ENCODE data around the gene MEIS2.

The MEIS2 gene

GRCh38 chr15:37041042-37041441, 59.3 kb downstream of the MEIS2 start:
- DNase-seq = no peak

GRCh38 chr15:37040072-37040742, 60.1 kb downstream of the MEIS2 start:
- DNase-seq = no peak

GRCh38 chr15:37038716-37039106, 61.6 kb downstream of the MEIS2 start:
- peak in 8 of 56 donors; percentile 8 to 51 (median 32) for DNase-seq

- DNase-seq = no peak
Observed at GRCh38 chr15:37037850-37038715, 62.3 kb downstream of the MEIS2 start.

DNA sequence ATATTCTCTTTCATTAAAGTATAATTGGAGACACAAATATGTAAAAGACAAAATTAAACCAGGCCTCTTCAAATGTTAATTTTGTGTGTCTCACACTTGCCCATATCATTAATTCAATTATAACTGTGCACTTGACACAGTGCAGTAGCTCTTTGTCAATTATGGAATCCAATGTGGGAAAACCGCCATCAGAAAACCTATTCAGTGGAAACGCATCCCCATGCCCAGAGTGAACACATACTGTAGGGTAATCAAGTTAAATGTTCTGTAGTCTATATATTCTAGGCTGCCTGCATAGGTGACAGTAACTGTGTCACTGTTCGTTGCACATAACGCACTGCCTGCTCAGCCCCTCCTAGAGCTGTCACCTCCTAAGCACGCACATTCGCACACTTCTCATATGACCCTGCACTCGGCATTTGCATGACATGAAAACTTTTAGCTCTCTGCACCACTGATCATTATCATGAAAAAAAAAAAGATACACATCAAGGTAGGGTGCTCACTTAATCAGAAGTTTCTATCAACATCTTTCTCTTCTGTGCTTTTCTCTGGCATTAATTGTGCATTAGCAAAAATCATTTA, 63.2 kb downstream of the MEIS2 start:
- no peak for DNase-seq

DNA sequence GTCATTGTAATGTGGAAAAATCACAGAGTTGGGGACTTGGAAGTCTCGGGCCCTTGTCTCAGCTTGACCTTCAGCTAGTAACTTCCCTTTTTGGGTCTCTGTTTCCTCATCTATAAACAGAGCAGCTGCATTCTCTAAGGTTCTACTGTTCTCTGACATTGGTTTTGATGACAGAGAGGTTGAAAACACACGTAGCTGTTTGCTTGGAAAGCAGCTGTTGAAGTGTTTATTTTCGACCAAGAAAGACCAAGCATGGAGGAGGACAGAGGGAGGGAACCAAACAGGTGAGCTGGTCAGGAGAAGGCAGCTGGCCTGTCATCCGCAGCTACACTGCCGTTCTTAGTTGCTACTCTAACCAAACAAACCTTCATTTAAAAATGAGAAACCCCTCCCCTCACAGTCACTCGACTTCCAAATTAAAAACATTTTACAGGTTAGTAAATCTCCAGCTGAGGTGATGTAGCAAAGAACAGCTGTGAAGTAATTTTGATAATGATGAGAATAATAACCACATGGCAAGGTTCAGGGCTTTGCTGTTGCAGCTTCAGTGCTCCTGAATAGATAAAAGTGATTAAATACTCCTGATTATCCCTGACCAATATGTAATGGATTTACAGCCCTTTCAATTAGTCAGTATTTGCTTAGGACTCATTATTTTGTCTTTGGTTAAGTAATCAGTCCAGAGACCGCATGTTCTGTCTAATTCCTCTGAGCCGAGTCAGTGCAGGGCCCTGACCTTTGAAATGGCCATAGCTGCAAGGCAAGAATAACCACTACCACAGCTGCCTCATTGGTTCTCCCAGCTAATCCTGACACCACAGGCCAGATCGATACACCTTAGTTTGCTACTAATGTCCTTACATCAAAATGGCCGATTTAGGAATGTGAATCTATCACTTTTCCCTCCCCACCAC, 65.3 kb downstream of the MEIS2 start:
- no peak for DNase-seq

GRCh38 chr15:37034392-37034791, 66.0 kb downstream of the MEIS2 start:
- no peak for DNase-seq

GRCh38 chr15:37032091-37032775, 68.1 kb downstream of the MEIS2 start:
- no peak for DNase-seq

DNA sequence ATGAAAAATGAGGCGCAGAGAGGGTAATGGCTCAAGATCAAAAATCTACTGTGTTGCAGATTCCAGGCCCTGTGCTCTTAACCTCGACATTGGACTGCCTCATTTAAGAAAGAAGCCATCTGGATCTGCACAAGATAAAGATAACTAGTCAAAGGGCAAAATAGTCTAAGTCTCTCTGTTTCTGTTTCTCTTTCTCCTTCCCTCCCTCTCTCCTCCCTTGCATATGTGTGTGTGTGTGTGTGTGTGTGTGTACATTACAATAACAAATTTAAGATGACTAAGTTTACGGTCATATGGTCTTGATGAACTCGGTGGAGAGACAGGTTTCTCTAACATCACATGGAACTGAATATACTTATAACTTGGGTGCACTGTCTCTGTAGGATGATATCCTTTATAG, 69.2 kb downstream of the MEIS2 start:
- DNase-seq = no peak

- DNase-seq = no peak
Observed at GRCh38 chr15:37028625-37029296, 71.6 kb downstream of the MEIS2 start.

DNA sequence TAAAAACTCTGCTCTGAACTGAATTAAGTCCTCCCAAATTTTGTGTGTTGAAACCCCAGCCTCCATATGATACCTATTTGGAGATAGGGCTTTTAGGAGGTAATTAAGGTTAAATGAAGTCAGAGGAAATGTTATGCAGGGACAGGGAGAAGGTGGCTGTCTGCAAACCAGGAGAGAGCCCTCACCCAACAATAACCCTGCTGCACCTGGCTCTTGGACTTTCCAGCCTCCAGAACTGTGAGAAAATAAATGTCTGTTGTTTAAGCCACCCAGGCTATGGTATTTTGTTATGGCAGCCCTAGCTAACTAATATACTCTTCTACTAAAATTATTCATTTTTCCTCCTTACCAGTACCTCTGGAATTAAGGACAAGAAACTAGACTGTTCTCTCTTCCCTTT, 79.5 kb downstream of the MEIS2 start:
- DNase-seq = no peak

DNA sequence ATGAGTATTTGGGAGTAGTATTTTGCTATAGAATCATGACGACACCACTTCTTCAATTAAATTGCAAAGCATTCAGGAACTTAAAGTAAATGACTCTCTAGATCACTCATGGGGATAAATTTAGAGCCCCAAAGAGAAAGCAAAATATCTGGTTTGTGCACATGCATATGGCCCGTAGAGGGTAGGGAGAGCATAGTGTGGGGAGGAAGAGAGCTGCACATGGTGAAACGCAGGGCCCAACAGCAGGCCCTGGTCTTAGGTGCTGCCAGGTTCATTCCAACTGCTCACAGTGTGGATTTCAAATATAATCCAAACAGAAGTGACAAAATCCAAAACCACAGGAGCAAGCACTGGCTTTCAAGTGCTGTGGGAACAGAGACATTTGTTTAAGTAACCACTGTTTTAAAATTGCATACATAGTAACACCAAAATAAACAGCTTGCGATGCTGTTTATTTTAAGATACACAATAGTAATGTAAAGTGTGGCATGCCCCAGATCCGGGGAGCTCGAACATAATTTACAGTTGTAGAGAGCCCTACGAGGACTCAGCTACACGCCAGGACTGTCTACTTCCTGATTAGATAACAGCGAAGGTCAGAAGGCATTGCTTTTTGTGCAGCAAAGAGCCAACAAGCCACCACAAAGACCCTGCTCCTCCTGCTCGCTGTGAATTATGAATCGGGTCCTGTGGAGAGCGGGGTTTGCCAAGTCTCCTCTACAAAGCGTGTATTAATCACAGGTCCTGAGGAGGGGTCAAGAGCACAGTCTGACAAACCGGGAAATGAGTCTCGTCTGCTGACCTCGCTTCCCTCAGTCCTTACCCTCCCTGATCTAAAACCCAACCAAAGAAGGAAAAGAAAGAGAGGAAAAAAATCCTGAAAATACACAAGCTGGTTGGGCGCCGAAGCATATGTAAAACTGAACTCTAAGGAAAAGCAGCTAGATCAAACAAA, 80.6 kb downstream of the MEIS2 start:
- peak in 1 of 56 donors; percentile 25 for DNase-seq

DNA sequence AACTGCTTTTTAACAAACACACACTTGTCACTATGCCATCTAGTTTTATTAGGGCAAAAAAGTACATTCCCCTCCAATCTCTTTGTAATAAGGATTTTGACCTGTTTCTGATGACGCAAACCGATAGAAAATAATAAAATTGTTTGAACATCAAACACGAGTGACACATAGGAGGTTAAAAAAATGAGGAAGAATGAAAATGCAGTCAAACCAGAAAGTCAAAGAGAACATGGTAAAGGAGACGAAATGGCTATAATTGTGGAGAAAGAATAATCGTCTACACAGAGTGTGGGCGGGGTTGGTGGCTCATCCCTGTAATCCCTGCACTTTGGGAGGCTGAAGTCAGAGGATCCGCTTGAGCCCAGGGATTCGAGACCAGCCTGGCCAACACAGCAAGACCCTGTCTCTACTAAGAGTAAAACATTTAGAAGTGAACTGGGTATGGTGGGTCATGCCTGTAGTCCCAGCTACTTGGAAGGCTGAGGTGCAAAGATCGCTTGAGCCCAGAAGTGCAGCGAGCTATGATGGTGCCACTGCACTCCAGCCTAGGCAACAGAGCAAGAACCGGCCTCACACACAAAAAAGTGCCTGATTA, 83.2 kb downstream of the MEIS2 start:
- no peak for DNase-seq

GRCh38 chr15:37016231-37016630, 84.1 kb downstream of the MEIS2 start:
- DNase-seq = peak in 5 of 56 donors; percentile 10 to 54 (median 34)

- DNase-seq = no peak
Observed at GRCh38 chr15:37015451-37015850, 84.9 kb downstream of the MEIS2 start.

DNA sequence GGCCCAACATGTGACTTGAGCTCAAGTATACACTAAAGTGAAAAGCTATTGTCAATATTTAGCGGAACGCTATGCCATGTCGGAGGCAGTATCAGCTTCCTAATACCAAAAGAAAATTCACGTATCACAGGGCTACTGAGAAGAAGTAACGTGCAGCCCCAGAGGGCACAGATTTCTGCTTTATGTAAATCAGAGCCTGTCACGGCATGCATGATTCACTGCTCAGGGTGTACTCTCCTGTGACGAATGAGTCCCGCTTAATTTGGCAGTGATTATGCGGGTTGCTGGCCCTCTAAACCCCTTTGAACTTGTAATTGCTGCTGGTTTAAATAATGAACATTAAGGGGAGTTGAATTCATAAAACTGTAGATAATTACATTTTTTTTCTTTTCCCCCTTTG, 85.3 kb downstream of the MEIS2 start:
- DNase-seq = peak in 16 of 56 donors; percentile 8 to 66 (median 36)

DNA sequence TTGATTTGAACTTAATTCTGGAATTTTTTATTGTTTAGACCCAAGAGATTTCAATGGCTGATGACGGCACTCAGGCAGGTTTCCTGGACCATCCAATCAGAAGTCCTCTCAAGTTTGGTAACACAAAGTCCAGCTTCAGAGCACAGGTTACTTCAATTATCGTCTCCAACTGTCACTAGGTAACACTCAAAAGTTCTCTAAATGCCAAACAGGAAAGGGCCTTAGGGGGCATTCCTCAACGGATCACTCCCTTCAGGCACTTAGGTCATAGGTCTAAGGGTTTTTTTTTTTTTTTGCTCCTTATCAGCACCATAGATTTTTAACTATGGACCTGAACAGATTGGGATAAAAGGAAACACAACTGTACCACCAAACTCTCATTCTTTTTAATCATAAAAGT, 85.8 kb downstream of the MEIS2 start:
- DNase-seq = no peak

- no peak for DNase-seq
Observed at GRCh38 chr15:37014137-37014536, 86.2 kb downstream of the MEIS2 start.

Data from nucleus accumbens (tissue), 56 donors.